RWPE2 (cell line): ENCODE measurements around the gene SRGAP2C.
"Not testable (repeated sequence)": the region's sequence is repeated elsewhere in the genome, so short reads cannot be mapped to it uniquely, and the experiment has no call there.

Experiments used
- ATAC-seq: fragments of 200-7000 bp; cut with Tn5 transposase; 3 replicates; pipeline ENCODE4 v1.9.1; 2021; ENCODE audit warnings: low read depth
- DNase-seq: peaks from one replicate; pipeline ENCODE4 v3.0.0-alpha.2; 2020; ENCODE audit warnings: low spot score
- H3K27ac ChIP-seq: fragments of 450-650 bp; 2 replicates; pipeline ENCODE4 v1.5.1; 2017; ENCODE audit warnings: mild to moderate bottlenecking; ENCODE audit not compliant: poor library complexity, severe bottlenecking
- H3K27me3 ChIP-seq: fragments of 250-450 bp; sonication (Bioruptor Pico); 2 replicates; pipeline ENCODE4 v1.5.1; 2021; ENCODE audit warnings: mild to moderate bottlenecking, moderate library complexity; ENCODE audit not compliant: insufficient read depth, poor library complexity, severe bottlenecking
- H3K36me3 ChIP-seq: fragments of 250-450 bp; sonication (Bioruptor Pico); 2 replicates; pipeline ENCODE4 v1.5.1; 2020; ENCODE audit warnings: low read depth, mild to moderate bottlenecking, moderate library complexity
- H3K4me1 ChIP-seq: fragments of 250-450 bp; sonication (Bioruptor Pico); 2 replicates; pipeline ENCODE4 v1.5.1; 2021; ENCODE audit warnings: mild to moderate bottlenecking, moderate library complexity; ENCODE audit not compliant: insufficient read depth, poor library complexity, severe bottlenecking
- H3K4me3 ChIP-seq: fragments of 250-450 bp; sonication (Bioruptor Pico); 2 replicates; pipeline ENCODE4 v1.5.1; 2021; ENCODE audit warnings: mild to moderate bottlenecking, moderate library complexity; ENCODE audit not compliant: severe bottlenecking
- H3K9me3 ChIP-seq: fragments of 250-450 bp; sonication (Bioruptor Pico); 2 replicates; pipeline ENCODE4 v1.5.1; 2021; ENCODE audit warnings: mild to moderate bottlenecking, moderate library complexity; ENCODE audit not compliant: severe bottlenecking

SRGAP2C gene

DNA sequence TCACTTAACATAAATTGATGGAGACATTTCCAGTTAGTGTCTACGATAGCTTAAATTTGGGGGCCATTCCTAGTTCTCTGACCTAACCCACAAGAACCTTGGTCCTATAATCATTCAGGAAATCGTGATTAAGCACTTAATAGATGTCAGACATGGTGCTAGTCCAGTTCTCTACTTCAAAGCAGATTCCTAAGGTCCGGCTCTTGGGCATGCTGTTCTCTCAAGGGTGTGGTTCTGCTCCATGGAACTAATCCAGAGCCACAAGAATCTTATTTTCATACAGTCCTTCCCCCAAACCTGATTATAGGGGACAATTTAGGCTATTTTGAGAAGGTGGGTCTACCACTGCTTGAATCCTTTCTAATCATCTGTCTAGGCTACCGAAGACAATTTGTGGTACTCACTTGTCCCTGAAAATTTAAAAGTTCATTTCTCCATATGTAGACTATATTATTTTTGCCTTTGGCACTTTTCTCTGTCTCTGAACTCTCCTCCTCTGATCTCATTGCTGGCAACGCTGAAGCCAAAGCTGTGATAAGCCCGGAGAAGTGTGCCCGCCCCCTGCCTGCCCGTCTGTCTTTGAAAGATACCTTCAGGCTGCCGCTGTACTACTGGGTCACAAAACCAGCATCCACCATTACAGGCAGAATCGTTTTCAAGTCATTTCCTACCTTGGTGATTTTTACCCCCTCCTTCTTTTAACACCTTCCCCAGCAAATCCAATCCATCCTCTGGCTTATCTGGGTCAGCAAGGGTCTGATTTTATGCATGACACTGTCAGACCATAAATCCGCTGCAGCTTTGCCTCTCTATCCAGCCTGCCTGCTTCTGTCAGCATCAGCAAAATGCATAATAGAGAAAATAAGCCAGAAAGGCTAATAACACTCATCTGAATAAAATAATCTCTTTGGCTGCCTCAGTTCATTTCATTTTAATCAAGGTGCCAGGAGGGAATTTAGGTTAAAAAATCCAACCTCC, 133.0 kb downstream of the SRGAP2C start:
- not testable (repeated sequence) for DNase-seq, H3K4me3 ChIP-seq, H3K4me1 ChIP-seq, H3K27ac ChIP-seq, ATAC-seq, H3K27me3 ChIP-seq, H3K9me3 ChIP-seq, H3K36me3 ChIP-seq

- H3K4me1 ChIP-seq, H3K4me3 ChIP-seq, H3K36me3 ChIP-seq, H3K27me3 ChIP-seq, H3K27ac ChIP-seq, DNase-seq, H3K9me3 ChIP-seq: not testable (repeated sequence)
- peak; percentile 12; the same call in 1 of the 3 replicates for ATAC-seq
These were observed 133.9 kb downstream of the SRGAP2C start for GRCh38 chr1:121318687-121319086.

- H3K9me3 ChIP-seq, ATAC-seq, H3K27me3 ChIP-seq, H3K36me3 ChIP-seq, H3K27ac ChIP-seq, H3K4me1 ChIP-seq, H3K4me3 ChIP-seq, DNase-seq: not testable (repeated sequence)
These were observed 136.9 kb downstream of the SRGAP2C start for GRCh38 chr1:121321660-121322059.

- H3K36me3 ChIP-seq, H3K9me3 ChIP-seq, H3K27ac ChIP-seq, H3K4me1 ChIP-seq, DNase-seq, ATAC-seq, H3K4me3 ChIP-seq, H3K27me3 ChIP-seq: not testable (repeated sequence)
These were observed 140.0 kb downstream of the SRGAP2C start for GRCh38 chr1:121324726-121325125.

DNA sequence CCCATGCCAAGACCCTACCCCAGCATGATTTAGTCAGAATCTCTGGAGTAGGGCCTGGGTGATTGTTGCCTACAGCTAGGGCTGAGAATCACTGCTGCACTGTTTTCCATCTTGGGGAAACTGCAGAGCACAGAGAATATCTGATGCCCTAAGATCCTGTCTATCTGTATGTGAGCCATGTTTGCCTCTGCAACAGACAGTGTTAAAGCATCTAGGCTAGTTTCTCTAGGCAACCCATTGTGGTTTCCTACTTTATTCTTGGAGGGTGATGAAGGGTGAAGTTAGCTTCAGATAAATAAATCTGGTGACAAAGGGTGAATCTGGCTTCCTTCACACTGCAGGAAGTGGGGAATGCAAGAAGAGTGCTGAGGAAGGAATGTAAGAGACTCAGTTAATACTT, 147.4 kb downstream of the SRGAP2C start:
- not testable (repeated sequence) for ATAC-seq, H3K4me1 ChIP-seq, H3K36me3 ChIP-seq, DNase-seq, H3K27ac ChIP-seq, H3K27me3 ChIP-seq, H3K9me3 ChIP-seq, H3K4me3 ChIP-seq

DNA sequence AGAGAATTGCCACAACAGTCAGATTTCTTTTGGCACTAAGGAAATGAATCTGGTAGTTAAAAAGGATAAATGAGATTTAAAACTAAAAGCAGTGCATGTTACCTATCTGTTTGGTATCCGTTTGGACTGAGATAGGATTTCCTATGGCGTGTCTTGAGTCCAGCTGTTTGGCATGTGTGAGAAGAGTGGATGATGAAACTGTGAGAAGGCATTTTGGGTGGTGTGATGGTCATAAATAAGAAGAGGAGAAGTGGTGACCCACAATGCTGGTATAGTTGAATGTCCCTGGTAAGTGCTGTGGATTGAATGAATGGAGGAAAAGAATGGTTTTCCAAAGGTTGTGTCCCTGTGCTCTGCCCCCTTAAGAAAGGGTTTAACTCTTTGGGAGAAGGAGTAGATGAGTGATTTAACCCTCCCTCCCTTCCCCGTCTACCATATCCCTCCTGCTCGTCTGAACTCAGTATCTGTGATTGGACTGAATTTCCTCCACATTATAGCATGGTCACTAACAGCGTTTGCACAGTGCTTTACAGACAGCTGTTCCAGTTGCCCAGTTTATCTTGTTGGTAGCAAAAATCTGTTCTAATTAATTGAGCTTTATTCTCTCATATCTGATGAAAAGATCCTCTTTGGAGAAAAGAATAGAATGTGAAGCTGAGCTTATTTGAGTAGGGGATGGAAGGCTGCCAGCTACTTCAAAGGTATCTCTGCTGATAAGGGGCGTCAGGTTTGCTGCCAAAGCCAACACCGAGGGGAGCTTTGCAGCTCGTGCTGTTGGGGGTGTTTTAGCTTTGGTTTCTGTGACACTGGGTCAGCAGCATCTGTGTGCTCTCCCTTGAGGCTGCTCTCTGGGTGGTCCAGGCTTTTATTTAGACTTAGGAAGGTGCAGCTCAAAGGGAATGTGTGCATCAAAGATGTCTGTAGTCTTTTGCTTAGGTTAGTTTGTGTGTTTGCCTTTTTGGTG, 148.1 kb downstream of the SRGAP2C start:
- H3K27me3 ChIP-seq, H3K27ac ChIP-seq, ATAC-seq, H3K4me1 ChIP-seq, H3K9me3 ChIP-seq, H3K36me3 ChIP-seq, DNase-seq, H3K4me3 ChIP-seq: not testable (repeated sequence)

DNA sequence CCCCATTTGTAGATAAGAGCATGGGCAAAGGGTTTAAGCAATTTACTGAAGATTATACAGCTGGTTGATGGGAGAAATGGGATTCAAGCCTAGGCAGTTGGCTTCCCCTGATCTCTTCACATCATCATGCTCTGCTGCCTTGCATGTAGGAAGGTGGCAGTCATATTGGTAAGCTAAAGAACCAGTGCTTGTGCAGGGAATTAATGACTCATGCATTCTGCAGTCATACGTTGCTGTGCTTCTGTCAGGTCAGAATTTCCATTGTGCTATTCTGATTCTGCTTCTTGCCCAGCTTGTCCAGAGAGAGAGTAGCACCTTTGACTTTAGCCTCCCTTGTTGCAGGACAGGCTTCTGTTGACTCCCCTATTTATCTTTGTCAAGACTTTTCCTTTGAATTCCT, 153.2 kb downstream of the SRGAP2C start:
- H3K4me1 ChIP-seq, H3K27me3 ChIP-seq, DNase-seq, H3K27ac ChIP-seq, H3K36me3 ChIP-seq, H3K9me3 ChIP-seq, H3K4me3 ChIP-seq: not testable (repeated sequence)
- ATAC-seq, result peak; percentile 87

DNA sequence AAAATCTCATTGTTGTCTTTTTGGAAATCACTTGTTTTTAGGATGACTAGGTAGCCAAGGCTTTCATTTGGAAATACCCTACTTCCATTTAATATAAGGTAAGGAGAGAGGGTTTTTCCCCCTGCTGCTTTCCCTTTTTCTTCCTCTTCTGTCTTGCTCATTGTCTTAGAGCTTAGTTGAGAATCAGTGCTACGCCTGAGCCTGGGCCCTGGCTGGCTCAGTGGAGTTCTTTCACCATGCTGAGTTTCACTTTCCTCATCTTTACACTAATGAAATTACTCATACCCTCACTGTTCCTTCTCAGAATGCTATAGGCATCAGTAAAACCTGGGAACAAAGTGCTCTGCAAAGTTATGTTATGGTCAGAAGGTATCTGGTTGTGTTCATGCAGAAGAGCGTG, 154.8 kb downstream of the SRGAP2C start:
- not testable (repeated sequence) for H3K36me3 ChIP-seq, H3K4me3 ChIP-seq, H3K27me3 ChIP-seq, H3K9me3 ChIP-seq, H3K4me1 ChIP-seq, H3K27ac ChIP-seq, DNase-seq
- ATAC-seq, result peak; percentile 35; the same call in 2 of the 3 replicates

- not testable (repeated sequence) for H3K36me3 ChIP-seq, H3K9me3 ChIP-seq, H3K4me1 ChIP-seq, H3K27me3 ChIP-seq, H3K4me3 ChIP-seq, H3K27ac ChIP-seq
- ATAC-seq, result peak; percentile 93
- peak; percentile 34 for DNase-seq
These were observed 158.6 kb downstream of the SRGAP2C start for GRCh38 chr1:121343311-121343906.

DNA sequence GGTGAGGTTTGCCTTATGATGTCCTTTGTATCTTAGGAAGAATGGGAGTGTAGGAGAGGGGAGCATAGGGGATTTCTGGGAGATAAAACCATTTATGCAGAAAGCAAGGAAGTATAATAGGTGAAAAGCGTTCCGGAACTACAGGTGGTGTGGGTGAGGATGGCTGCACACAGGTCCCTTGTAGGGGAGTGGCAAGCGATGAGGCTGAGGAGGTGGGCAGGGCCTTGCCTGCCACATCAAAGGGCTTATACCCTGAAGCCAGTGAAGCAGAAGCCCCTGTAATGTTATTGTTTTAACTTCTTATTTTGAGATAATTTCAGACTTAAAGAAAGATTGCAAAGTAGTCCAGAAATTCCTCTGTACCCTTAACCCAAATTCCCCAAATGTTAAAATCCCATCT, 159.6 kb downstream of the SRGAP2C start:
- not testable (repeated sequence) for H3K27me3 ChIP-seq, H3K9me3 ChIP-seq, DNase-seq, H3K4me1 ChIP-seq, ATAC-seq, H3K27ac ChIP-seq, H3K4me3 ChIP-seq, H3K36me3 ChIP-seq

GRCh38 chr1:121346654-121347053, 161.9 kb downstream of the SRGAP2C start:
- H3K27ac ChIP-seq, ATAC-seq, DNase-seq, H3K4me1 ChIP-seq, H3K36me3 ChIP-seq, H3K9me3 ChIP-seq, H3K27me3 ChIP-seq, H3K4me3 ChIP-seq: not testable (repeated sequence)
